GM12891 (cell line): ENCODE data around the gene KCNE4. TPM values are rescaled to one million over a fixed set of nuclear protein-coding genes. Genes with fewer than 3 reads are reported as not detected.

Experiments
- DNase-seq: peaks from one replicate; pipeline ENCODE4 v3.0.0; 2011; ENCODE audit warnings: low spot score; ENCODE audit not compliant: insufficient read length
- FAIRE-seq: peaks from 2 replicates; lab custom pipeline; 2011; peaks lifted over from hg19 to GRCh38; lab: Jason Lieb, UNC
- PAX5 ChIP-seq: IDR thresholded peaks from 2 replicates; pipeline ENCODE4 v1.6.1; 2011; ENCODE audit warnings: low read length, moderate library complexity, mild to moderate bottlenecking; ENCODE audit not compliant: insufficient read depth, severe bottlenecking
- POLR2A ChIP-seq: IDR thresholded peaks from 2 replicates; pipeline ENCODE4 v1.6.1; 2011; ENCODE audit warnings: low read depth, low read length, control low read depth
- POLR2AphosphoS5 ChIP-seq: IDR thresholded peaks from 2 replicates; pipeline ENCODE4 v1.6.1; 2011; ENCODE audit warnings: low read depth, low read length, control low read depth
- POU2F2 ChIP-seq: IDR thresholded peaks from 2 replicates; pipeline ENCODE4 v1.6.1; 2011; ENCODE audit warnings: low read depth, mild to moderate bottlenecking, control low read depth, low read length, moderate library complexity
- SPI1 ChIP-seq: IDR thresholded peaks from 2 replicates; pipeline ENCODE4 v1.6.1; 2011; ENCODE audit warnings: low read depth, low read length, control low read depth
- TAF1 ChIP-seq: IDR thresholded peaks from 2 replicates; pipeline ENCODE4 v1.6.1; 2011; ENCODE audit warnings: low read depth, low read length, control low read depth
- polyA plus RNA-seq: library from polyadenylated mRNA; unstranded; fragments of >200 nt; gene quantifications from one replicate; pipeline ENCODE4 v1.2.1, GENCODE V29; 2012; ENCODE audit warnings: low read depth, missing spikeins, inconsistent platforms; ENCODE audit not compliant: missing spikeins

Gene KCNE4
- not detected for polyA plus RNA-seq

GRCh38 chr2:223051693-223052289 lies at the start of gene KCNE4:
KCNE4 (plus strand) TSS chr2:223052190; CDS start chr2:223052831, 641 bp downstream.
- DNase-seq: no peak
- TF ChIP-seq POLR2AphosphoS5: no peak
- no peak for TF ChIP-seq PAX5
- no peak for TF ChIP-seq SPI1
- TF ChIP-seq POU2F2: no peak
- no peak for TF ChIP-seq TAF1
- no peak for TF ChIP-seq POLR2A

GRCh38 chr2:223003191-223003590 lies 48.8 kb upstream of the KCNE4 start:
- DNase-seq: no peak
- FAIRE-seq: no peak
- no peak for TF ChIP-seq POU2F2
- TF ChIP-seq POLR2A: no peak
- TF ChIP-seq TAF1: no peak
- no peak for TF ChIP-seq PAX5
- TF ChIP-seq SPI1: no peak
- no peak for TF ChIP-seq POLR2AphosphoS5

More at GRCh38 chr2:223051693-223052289, at the start of gene KCNE4:
- no peak for FAIRE-seq

- FAIRE-seq: no peak
Measured at GRCh38 chr2:223005496-223005895, 46.5 kb upstream of the KCNE4 start.

GRCh38 chr2:223007531-223007930 lies 44.5 kb upstream of the KCNE4 start:
- no peak for FAIRE-seq
- TF ChIP-seq POU2F2 (no peak), PAX5 (no peak), SPI1 (no peak), TAF1 (no peak), POLR2A (no peak), POLR2AphosphoS5 (no peak)

More at GRCh38 chr2:223005496-223005895, 46.5 kb upstream of the KCNE4 start:
- TF ChIP-seq SPI1 (no peak), POLR2AphosphoS5 (no peak), POU2F2 (no peak)
- DNase-seq: no peak

GRCh38 chr2:223008162-223008561 lies 43.8 kb upstream of the KCNE4 start:
- TF ChIP-seq POLR2AphosphoS5 (no peak), POLR2A (no peak), POU2F2 (no peak), SPI1 (no peak), PAX5 (no peak), TAF1 (no peak)
- DNase-seq: no peak
- FAIRE-seq: no peak

More at GRCh38 chr2:223007531-223007930, 44.5 kb upstream of the KCNE4 start:
- no peak for DNase-seq

GRCh38 chr2:223008956-223009355 lies 43.0 kb upstream of the KCNE4 start:
- DNase-seq (no peak), FAIRE-seq (no peak)
- TF ChIP-seq PAX5 (no peak), POLR2AphosphoS5 (no peak), TAF1 (no peak), SPI1 (no peak), POLR2A (no peak), POU2F2 (no peak)

- FAIRE-seq: no peak
- TF ChIP-seq TAF1: no peak
- TF ChIP-seq POLR2A: no peak
- no peak for TF ChIP-seq PAX5
- TF ChIP-seq POLR2AphosphoS5: no peak
- TF ChIP-seq POU2F2: no peak
- no peak for TF ChIP-seq SPI1
Measured at GRCh38 chr2:223010641-223011040, 41.3 kb upstream of the KCNE4 start.

GRCh38 chr2:223012291-223012690 lies 39.7 kb upstream of the KCNE4 start:
- DNase-seq (no peak), FAIRE-seq (no peak)
- TF ChIP-seq SPI1: no peak
- TF ChIP-seq POU2F2: no peak
- TF ChIP-seq TAF1: no peak
- TF ChIP-seq POLR2A: no peak
- TF ChIP-seq PAX5: no peak
- TF ChIP-seq POLR2AphosphoS5: no peak

More at GRCh38 chr2:223010641-223011040, 41.3 kb upstream of the KCNE4 start:
- no peak for DNase-seq

- DNase-seq: no peak
- no peak for FAIRE-seq
- TF ChIP-seq SPI1: no peak
- TF ChIP-seq PAX5: no peak
- TF ChIP-seq POLR2AphosphoS5: no peak
- no peak for TF ChIP-seq TAF1
- no peak for TF ChIP-seq POU2F2
- TF ChIP-seq POLR2A: no peak
Measured at GRCh38 chr2:223019390-223019930, 32.5 kb upstream of the KCNE4 start.
